Lower leg skin (tissue), 3 donors: Measurements from ENCODE around the gene EXOC6B.

Experiments used
- POLR2A ChIP-seq, 2 donors: fragments of 450-650 bp; IDR thresholded peaks; one replicate each; pipeline ENCODE4 v1.6.1; 2016 to 2017; ENCODE audit warnings: antibody characterized with exemption in 2 of 2, mild to moderate bottlenecking in 1 of 2, moderate library complexity in 1 of 2
- TF ChIP-seq, protein P1 (sequence below), 3 donors: fragments of 450-650 bp; IDR thresholded peaks; one replicate each; pipeline ENCODE4 v1.5.1; 2016; ENCODE audit warnings: antibody characterized with exemption in 3 of 3, mild to moderate bottlenecking in 3 of 3, moderate library complexity in 2 of 3

- TF ChIP-seq, protein P1, sequence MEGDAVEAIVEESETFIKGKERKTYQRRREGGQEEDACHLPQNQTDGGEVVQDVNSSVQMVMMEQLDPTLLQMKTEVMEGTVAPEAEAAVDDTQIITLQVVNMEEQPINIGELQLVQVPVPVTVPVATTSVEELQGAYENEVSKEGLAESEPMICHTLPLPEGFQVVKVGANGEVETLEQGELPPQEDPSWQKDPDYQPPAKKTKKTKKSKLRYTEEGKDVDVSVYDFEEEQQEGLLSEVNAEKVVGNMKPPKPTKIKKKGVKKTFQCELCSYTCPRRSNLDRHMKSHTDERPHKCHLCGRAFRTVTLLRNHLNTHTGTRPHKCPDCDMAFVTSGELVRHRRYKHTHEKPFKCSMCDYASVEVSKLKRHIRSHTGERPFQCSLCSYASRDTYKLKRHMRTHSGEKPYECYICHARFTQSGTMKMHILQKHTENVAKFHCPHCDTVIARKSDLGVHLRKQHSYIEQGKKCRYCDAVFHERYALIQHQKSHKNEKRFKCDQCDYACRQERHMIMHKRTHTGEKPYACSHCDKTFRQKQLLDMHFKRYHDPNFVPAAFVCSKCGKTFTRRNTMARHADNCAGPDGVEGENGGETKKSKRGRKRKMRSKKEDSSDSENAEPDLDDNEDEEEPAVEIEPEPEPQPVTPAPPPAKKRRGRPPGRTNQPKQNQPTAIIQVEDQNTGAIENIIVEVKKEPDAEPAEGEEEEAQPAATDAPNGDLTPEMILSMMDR (IDR thresholded peaks at IDR 0.05) = no peak
- TF ChIP-seq POLR2A (IDR thresholded peaks at IDR 0.05) = no peak
Observed at GRCh38 chr2:72723769-72724370, 102.0 kb downstream of the EXOC6B start.
